Panc1 (cell line): ENCODE results near the gene BTBD9. TPM values are rescaled to one million over a fixed set of nuclear protein-coding genes. Genes with fewer than 3 reads are reported as not detected.

Experiments
- ATAC-seq: fragments of 200-7000 bp; cut with Tn5 transposase; 2 replicates; pipeline ENCODE4 v1.9.1; 2020; ENCODE audit warnings: mild to moderate bottlenecking, moderate library complexity
- BruUV-seq: library from RNA; stranded (reverse); fragments of 400-500 nt; replicated peaks from 2 replicates; lab custom pipeline; 2021; lab: Mats Ljungman, UMichigan
- CTCF ChIA-PET: fragments of 300-600 bp; sonication (Branson Sonifier 250); formaldehyde crosslinking; loops from one replicate; lab custom pipeline; 2022; ENCODE audit warnings: antibody characterized with exemption; lab: Charles Lee
- POLR2A ChIA-PET: fragments of 300-600 bp; sonication (Branson Sonifier 250); formaldehyde crosslinking; loops from one replicate; lab custom pipeline; 2022; ENCODE audit warnings: antibody characterized with exemption; lab: Charles Lee
- DNase-seq: peaks from one replicate; pipeline ENCODE4 v3.0.0-alpha.2; 2010; ENCODE audit warnings: low read depth, low spot score
- H3K27ac ChIP-seq: 2 replicates; pipeline ENCODE4 v1.5.1; 2011; ENCODE audit warnings: mild to moderate bottlenecking, low read length, inconsistent platforms
- H3K27me3 ChIP-seq: fragments of 200-500 bp; sonication (Bioruptor generic); 2 replicates; pipeline ENCODE4 v1.6.0; 2014; ENCODE audit warnings: low read length, inconsistent platforms; ENCODE audit not compliant: control insufficient read depth, insufficient read depth
- H3K36me3 ChIP-seq: fragments of 200-500 bp; sonication (Bioruptor generic); 2 replicates; pipeline ENCODE4 v1.5.1; 2014; ENCODE audit warnings: inconsistent platforms, mild to moderate bottlenecking, low read length, moderate library complexity; ENCODE audit not compliant: control insufficient read depth, insufficient read depth
- H3K4me1 ChIP-seq: 2 replicates; pipeline ENCODE4 v1.5.1; 2011; ENCODE audit warnings: inconsistent platforms, mild to moderate bottlenecking, low read length, moderate library complexity; ENCODE audit not compliant: control insufficient read depth, insufficient read depth
- H3K4me3 ChIP-seq, 2 experiments: 2 replicates each; pipeline ENCODE4 v1.5.1; 2011 to 2012; ENCODE audit warnings: low read depth in 2 of 2, low read length in 2 of 2, mild to moderate bottlenecking in 2 of 2, inconsistent platforms in 1 of 2, moderate library complexity in 1 of 2
- H3K9me3 ChIP-seq: fragments of 200-500 bp; sonication (Bioruptor generic); 2 replicates; pipeline ENCODE4 v1.5.1; 2014; ENCODE audit warnings: low read depth, mild to moderate bottlenecking, inconsistent platforms, low read length, moderate library complexity; ENCODE audit not compliant: control insufficient read depth, insufficient read depth
- CTCF ChIP-seq: fragments of 450-650 bp; IDR thresholded peaks from 2 replicates; pipeline ENCODE4 v1.5.1; 2017; ENCODE audit warnings: mild to moderate bottlenecking
- POLR2AphosphoS5 ChIP-seq: IDR thresholded peaks from 2 replicates; pipeline ENCODE4 v1.6.1; 2012; ENCODE audit warnings: mild to moderate bottlenecking, low read depth, low read length, moderate library complexity
- SIN3A ChIP-seq: IDR thresholded peaks from 2 replicates; pipeline ENCODE4 v1.6.1; 2012; ENCODE audit warnings: low read depth, mild to moderate bottlenecking, low read length, moderate library complexity, borderline replicate concordance; ENCODE audit not compliant: insufficient read depth
- TCF7L2 ChIP-seq: IDR thresholded peaks from 2 replicates; pipeline ENCODE4 v1.6.1; 2011; ENCODE audit warnings: mild to moderate bottlenecking, low read depth, low read length, inconsistent platforms
- in situ Hi-C: cut with HindIII; loops from 2 replicates; pipeline ENCODE4 v1.10.0; 2016; ENCODE audit warnings: low sequenced_read_pairs, low pct_unique_long_range_greater_than_20kb
- intact Hi-C: fragments of 100-400 bp; cut with micrococcal nuclease; formaldehyde crosslinking; loops from one replicate; pipeline ENCODE4 v1.10.0; 2022; ENCODE audit not compliant: unreplicated experiment
- total RNA-seq: library from RNA; stranded (reverse); gene quantifications from one replicate; pipeline ENCODE4 v1.2.1, GENCODE V29; 2021; ENCODE audit not compliant: unreplicated experiment
- TF ChIP-seq, protein P1 (sequence below), 2 experiments: IDR thresholded peaks; 2 replicates each; pipeline ENCODE4 v1.6.1; 2011 to 2012; ENCODE audit warnings: low read depth in 2 of 2, control low read depth in 1 of 2, low read length in 1 of 2, mild to moderate bottlenecking in 1 of 2, moderate library complexity in 1 of 2; ENCODE audit not compliant: insufficient read depth in 1 of 2

Gene BTBD9
- total RNA-seq, 1 experiment from 2014 or later, result 12.8 TPM

GRCh38 chr6:38684904-38685303 is 45.2 kb upstream of the BTBD9 start:
- no TSS peak for BruUV-seq
- CTCF ChIA-PET, result no interaction called here
- no peak for DNase-seq
- in situ Hi-C loops, result no loop called here
- POLR2A ChIA-PET, result no interaction called here
- TF ChIP-seq POLR2AphosphoS5, result no peak
- TF ChIP-seq, protein P1, sequence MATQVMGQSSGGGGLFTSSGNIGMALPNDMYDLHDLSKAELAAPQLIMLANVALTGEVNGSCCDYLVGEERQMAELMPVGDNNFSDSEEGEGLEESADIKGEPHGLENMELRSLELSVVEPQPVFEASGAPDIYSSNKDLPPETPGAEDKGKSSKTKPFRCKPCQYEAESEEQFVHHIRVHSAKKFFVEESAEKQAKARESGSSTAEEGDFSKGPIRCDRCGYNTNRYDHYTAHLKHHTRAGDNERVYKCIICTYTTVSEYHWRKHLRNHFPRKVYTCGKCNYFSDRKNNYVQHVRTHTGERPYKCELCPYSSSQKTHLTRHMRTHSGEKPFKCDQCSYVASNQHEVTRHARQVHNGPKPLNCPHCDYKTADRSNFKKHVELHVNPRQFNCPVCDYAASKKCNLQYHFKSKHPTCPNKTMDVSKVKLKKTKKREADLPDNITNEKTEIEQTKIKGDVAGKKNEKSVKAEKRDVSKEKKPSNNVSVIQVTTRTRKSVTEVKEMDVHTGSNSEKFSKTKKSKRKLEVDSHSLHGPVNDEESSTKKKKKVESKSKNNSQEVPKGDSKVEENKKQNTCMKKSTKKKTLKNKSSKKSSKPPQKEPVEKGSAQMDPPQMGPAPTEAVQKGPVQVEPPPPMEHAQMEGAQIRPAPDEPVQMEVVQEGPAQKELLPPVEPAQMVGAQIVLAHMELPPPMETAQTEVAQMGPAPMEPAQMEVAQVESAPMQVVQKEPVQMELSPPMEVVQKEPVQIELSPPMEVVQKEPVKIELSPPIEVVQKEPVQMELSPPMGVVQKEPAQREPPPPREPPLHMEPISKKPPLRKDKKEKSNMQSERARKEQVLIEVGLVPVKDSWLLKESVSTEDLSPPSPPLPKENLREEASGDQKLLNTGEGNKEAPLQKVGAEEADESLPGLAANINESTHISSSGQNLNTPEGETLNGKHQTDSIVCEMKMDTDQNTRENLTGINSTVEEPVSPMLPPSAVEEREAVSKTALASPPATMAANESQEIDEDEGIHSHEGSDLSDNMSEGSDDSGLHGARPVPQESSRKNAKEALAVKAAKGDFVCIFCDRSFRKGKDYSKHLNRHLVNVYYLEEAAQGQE (IDR thresholded peaks at IDR 0.05; ENCODE audit: insufficient read depth in 1 of 2, low read depth in 2 of 2, low read length in 1 of 2), result no peak
- TF ChIP-seq SIN3A, result no peak
- TF ChIP-seq TCF7L2, result no peak
- TF ChIP-seq CTCF, result no peak
- no peak overlapping the region for H3K27ac ChIP-seq
- no peaks in the 10 kb centered on the region for H3K9me3 ChIP-seq
- no peaks in the 10 kb centered on the region for H3K4me1 ChIP-seq
- ATAC-seq, result no peak
- H3K36me3 ChIP-seq, result peaks cover 22% of the 10 kb centered on the region
- H3K27me3 ChIP-seq, result no peaks in the 10 kb centered on the region
- no peak overlapping the region for H3K4me3 ChIP-seq
- intact Hi-C loops, result no loop called here

DNA sequence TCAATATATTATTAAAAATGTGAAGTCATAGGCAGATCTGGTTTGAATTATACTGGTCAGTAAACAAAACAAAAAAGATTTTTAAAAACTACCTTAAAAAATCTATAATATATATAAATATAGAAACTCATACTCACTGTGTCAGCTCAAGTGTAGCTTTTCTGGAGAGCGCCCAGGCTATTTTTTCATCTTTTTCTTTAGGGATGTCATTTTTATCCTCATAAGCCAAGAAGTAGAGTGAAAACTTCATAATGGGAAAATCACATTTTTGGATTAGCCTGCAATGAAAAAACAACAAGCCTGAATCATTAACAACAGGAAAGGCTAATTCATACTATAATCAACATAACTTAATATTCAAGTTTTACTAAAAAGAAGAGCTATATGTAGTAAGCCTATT is 44.5 kb upstream of the BTBD9 start:
- DNase-seq (no peak), ATAC-seq (no peak)
- in situ Hi-C loops, result no loop called here
- CTCF ChIA-PET, result no interaction called here
- Histone ChIP-seq H3K9me3 (no peaks in the 10 kb centered on the region), H3K4me1 (no peaks in the 10 kb centered on the region), H3K4me3 (no peak overlapping the region), H3K27ac (no peak overlapping the region), H3K27me3 (no peaks in the 10 kb centered on the region), H3K36me3 (peaks cover 22% of the 10 kb centered on the region)
- POLR2A ChIA-PET, result no interaction called here
- no peak for TF ChIP-seq TCF7L2
- TF ChIP-seq, protein P1 (IDR thresholded peaks at IDR 0.05; ENCODE audit: insufficient read depth in 1 of 2, low read depth in 2 of 2, low read length in 1 of 2), result no peak
- TF ChIP-seq POLR2AphosphoS5, result no peak
- TF ChIP-seq SIN3A, result no peak
- no peak for TF ChIP-seq CTCF
- intact Hi-C loops, result no loop called here
- no TSS peak for BruUV-seq
